ENCODE results near the gene PATZ1. TPM values are rescaled to one million over a fixed set of nuclear protein-coding genes. Genes with fewer than 3 reads are reported as not detected.

Gene PATZ1
- total and polyA plus RNA-seq, 2 experiments from 2014 or later = 23.2 to 56.8 TPM

DNA sequence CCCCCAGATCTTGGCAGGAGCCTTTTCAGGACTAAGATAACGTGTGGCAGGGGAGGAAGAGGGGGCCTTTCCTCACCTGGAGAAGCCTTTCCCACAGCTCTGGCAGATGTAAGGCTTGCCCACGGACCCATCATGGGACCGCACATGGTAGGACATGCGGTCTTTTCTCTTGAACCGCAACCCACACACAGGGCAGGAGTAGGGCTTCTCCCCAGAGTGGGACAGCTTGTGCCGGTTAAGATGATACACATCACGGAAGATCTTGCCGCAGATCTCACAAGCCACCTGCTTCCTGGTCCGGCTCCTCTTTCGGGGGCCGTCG is 1.9 kb downstream of the PATZ1 start (continued):
- TF ChIP-seq, protein P1, sequence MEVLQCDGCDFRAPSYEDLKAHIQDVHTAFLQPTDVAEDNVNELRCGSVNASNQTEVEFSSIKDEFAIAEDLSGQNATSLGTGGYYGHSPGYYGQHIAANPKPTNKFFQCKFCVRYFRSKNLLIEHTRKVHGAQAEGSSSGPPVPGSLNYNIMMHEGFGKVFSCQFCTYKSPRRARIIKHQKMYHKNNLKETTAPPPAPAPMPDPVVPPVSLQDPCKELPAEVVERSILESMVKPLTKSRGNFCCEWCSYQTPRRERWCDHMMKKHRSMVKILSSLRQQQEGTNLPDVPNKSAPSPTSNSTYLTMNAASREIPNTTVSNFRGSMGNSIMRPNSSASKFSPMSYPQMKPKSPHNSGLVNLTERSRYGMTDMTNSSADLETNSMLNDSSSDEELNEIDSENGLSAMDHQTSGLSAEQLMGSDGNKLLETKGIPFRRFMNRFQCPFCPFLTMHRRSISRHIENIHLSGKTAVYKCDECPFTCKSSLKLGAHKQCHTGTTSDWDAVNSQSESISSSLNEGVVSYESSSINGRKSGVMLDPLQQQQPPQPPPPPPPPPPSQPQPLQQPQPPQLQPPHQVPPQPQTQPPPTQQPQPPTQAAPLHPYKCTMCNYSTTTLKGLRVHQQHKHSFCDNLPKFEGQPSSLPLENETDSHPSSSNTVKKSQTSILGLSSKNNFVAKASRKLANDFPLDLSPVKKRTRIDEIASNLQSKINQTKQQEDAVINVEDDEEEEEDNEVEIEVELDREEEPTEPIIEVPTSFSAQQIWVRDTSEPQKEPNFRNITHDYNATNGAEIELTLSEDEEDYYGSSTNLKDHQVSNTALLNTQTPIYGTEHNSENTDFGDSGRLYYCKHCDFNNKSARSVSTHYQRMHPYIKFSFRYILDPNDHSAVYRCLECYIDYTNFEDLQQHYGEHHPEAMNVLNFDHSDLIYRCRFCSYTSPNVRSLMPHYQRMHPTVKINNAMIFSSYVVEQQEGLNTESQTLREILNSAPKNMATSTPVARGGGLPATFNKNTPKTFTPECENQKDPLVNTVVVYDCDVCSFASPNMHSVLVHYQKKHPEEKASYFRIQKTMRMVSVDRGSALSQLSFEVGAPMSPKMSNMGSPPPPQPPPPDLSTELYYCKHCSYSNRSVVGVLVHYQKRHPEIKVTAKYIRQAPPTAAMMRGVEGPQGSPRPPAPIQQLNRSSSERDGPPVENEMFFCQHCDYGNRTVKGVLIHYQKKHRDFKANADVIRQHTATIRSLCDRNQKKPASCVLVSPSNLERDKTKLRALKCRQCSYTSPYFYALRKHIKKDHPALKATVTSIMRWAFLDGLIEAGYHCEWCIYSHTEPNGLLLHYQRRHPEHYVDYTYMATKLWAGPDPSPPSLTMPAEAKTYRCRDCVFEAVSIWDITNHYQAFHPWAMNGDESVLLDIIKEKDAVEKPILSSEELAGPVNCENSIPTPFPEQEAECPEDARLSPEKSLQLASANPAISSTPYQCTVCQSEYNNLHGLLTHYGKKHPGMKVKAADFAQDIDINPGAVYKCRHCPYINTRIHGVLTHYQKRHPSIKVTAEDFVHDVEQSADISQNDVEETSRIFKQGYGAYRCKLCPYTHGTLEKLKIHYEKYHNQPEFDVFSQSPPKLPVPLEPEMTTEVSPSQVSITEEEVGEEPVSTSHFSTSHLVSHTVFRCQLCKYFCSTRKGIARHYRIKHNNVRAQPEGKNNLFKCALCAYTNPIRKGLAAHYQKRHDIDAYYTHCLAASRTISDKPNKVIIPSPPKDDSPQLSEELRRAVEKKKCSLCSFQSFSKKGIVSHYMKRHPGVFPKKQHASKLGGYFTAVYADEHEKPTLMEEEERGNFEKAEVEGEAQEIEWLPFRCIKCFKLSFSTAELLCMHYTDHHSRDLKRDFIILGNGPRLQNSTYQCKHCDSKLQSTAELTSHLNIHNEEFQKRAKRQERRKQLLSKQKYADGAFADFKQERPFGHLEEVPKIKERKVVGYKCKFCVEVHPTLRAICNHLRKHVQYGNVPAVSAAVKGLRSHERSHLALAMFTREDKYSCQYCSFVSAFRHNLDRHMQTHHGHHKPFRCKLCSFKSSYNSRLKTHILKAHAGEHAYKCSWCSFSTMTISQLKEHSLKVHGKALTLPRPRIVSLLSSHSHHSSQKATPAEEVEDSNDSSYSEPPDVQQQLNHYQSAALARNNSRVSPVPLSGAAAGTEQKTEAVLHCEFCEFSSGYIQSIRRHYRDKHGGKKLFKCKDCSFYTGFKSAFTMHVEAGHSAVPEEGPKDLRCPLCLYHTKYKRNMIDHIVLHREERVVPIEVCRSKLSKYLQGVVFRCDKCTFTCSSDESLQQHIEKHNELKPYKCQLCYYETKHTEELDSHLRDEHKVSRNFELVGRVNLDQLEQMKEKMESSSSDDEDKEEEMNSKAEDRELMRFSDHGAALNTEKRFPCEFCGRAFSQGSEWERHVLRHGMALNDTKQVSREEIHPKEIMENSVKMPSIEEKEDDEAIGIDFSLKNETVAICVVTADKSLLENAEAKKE (CRISPR knock-in tag; IDR thresholded peaks at IDR 0.05) = no peak
- TF ChIP-seq POLR2AphosphoS5 (IDR thresholded peaks at IDR 0.05; ENCODE audit: low read depth) (no peak), ZNF331 (CRISPR knock-in tag; IDR thresholded peaks at IDR 0.05; ENCODE audit: low read depth) (no peak)

DNA sequence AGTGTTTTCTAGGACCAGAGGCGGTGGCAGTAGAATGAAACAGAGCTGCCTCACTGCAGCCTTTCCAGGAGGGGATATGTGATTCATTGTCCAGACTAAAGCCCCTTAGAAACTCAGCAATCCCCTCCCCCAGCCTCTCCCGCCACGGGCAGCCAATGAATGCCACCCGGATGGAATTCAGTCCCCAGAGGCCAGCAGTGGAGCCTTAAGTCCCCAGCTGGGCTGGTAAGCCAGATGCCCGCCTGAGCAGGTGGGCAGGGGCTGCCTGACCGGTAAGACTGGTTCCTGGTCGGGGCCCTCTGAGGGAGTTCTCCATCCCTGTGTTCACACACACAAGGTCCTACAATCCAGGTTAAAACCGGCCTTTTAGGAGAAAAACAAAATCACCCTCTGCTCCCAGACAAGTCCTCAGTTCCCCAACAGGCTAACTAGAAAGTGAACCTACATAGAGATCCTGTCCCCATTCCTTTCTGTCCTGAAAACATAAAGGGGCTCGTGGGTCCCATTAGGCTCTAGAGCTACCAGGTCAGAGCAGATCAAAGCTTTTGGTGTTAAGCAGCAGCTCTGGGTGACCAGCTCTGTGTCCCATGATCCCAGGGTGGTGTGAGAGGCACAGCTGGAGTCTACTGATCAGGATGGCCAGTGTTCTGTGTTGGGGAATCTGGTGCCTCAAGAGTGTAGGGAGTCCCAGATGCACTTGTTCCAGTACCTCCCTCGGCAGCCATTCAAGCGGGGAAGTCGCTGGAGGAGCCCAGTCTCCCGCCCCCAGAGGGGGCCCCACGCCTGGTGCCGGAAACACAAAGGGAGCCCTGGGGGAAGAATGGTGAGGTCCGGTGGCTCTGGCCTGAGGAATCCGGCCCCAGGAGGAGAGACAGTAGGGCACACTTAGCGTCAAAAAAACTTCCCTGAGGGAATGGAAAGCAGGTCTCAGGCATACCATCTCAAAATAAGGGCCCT is 2.6 kb downstream of the PATZ1 start:
- Histone ChIP-seq H3F3A (replicated peaks; ENCODE audit: low read depth) (peaks cover 18% of the 10 kb centered on the region), H3K4me1 (ENCODE audit: insufficient read depth) (peaks cover 28% of the 10 kb centered on the region), H3K4me2 (peak overlapping the region; percentile 88), H3K27me3 (ENCODE audit: insufficient read depth) (no peaks in the 10 kb centered on the region), H3K36me3 (ENCODE audit: insufficient read depth) (0 out of 2 replicates have a peak, but pooled peaks cover 3% of the 10 kb centered on the region), H4K20me1 (replicated peaks; ENCODE audit: insufficient read depth) (peaks cover 21% of the 10 kb centered on the region), H2AFZ (no peak overlapping the region), H3K9me2 (ENCODE audit: insufficient read depth) (no peaks in the 10 kb centered on the region), H3K27ac (ENCODE audit: low read depth) (peak overlapping the region; percentile 97), H3K4me3 (peak overlapping the region; percentile 95), H3K79me2 (replicated peaks; ENCODE audit: insufficient read depth) (peaks cover 56% of the 10 kb centered on the region)
- Mint-ChIP-seq H3K9me3 (no peaks in the 10 kb centered on the region), H3K36me3 (ENCODE audit: low read depth) (peaks cover 68% of the 10 kb centered on the region), H3K4me1 (peaks cover 63% of the 10 kb centered on the region), H3K27me3 (ENCODE audit: insufficient read depth, low read depth, poor library complexity) (peaks cover 35% of the 10 kb centered on the region), H3K27ac (peak overlapping the region; percentile 98), H3K4me3 (peak overlapping the region; percentile 88)
- DNase-seq (ENCODE audit: low spot score) (peak; percentile 92), ATAC-seq (peak; percentile 23)
- TF ChIP-seq REST (IDR thresholded peaks at IDR 0.05; ENCODE audit: unreplicated experiment) (no peak), STAT1 (IDR thresholded peaks at IDR 0.05; ENCODE audit: unreplicated experiment) (no peak), ZNF114 (CRISPR knock-in tag; IDR thresholded peaks at IDR 0.05) (no peak), ZNF331 (CRISPR knock-in tag; IDR thresholded peaks at IDR 0.05; ENCODE audit: low read depth) (no peak)

Measured in GM23338 (cell line).